ENCODE results near the gene SCN5A. TPM values are rescaled to one million over a fixed set of nuclear protein-coding genes. Genes with fewer than 3 reads are reported as not detected.

SCN5A gene
- total RNA-seq, 1 donor from 2014 or later, result 239 TPM

DNA sequence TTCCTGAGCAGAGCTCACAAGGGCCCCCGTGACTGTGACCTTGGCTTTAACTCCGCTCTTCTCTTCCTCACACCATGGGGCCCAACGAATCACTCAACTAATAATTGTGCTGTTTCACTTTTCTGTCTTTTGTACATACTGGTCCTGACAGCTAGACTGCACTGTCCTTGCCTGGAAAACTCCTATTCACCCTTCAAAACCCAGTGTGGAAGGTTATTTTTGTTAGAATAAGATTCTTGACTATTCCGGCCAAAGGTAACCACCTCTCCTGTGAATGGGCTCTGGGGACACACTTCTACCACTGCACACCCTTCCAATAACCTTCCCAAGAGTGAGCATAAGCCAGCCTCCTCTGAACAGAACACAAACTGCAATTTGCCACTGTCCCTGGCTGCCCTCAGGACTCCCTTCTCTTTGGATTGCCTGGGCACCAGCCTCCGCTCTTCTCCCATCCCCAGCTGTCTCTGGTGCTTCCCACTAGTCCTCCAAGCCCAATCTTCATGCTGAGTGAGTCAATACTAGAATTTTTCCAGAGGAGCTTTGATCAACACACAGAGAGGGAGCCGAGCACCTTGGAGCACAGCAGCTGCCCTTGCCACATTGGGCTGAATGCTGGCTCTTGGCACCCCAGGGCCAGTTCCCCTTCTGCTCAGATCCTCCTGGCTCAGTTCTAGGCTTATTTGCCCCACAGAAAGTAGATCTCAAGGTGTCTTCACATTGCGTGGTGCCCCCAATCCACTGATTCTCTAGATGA is 2.1 kb downstream of the SCN5A start:
- H3K27me3 ChIP-seq (ENCODE audit: low read depth), result peaks cover 59% of the 10 kb centered on the region
- peak overlapping the region; percentile 80 for H3K4me3 ChIP-seq
- DNase-seq, result no peak
- no peaks in the 10 kb centered on the region for H3K36me3 ChIP-seq
- intact Hi-C loops (cut with micrococcal nuclease), result no loop called here
- H3K4me1 ChIP-seq, result peaks cover 70% of the 10 kb centered on the region
- TF ChIP-seq CTCF (IDR thresholded peaks at IDR 0.05; ENCODE audit: borderline replicate concordance), result no peak
- H3K9me3 ChIP-seq (replicated peaks), result no peaks in the 10 kb centered on the region
- peak overlapping the region; percentile 93 for H3K27ac ChIP-seq (replicated peaks)

DNA sequence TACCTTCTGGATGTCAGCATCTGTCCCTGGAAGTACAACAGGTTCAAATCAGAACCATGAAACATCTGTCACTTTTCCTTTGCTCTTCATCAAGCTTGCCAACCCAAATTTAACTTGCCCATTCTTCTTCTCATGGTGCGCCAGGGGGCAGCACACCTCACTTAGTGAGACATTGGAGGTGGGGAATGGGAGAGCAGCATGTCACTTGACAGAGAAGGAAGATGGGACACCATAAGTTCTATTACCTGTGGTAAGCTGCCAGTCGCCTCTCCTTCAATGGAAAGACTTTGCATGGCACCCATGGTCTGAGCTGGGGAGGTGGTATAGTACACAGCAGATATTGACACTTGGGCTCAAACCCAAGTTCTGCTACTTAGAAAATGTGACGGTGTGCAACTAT is 2.9 kb downstream of the SCN5A start:
- Histone ChIP-seq H3K4me3 (peak overlapping the region; percentile 80), H3K36me3 (no peaks in the 10 kb centered on the region), H3K4me1 (peaks cover 77% of the 10 kb centered on the region), H3K27ac (replicated peaks) (peak overlapping the region; percentile 93), H3K27me3 (ENCODE audit: low read depth) (peaks cover 58% of the 10 kb centered on the region), H3K9me3 (replicated peaks) (no peaks in the 10 kb centered on the region)
- TF ChIP-seq CTCF (IDR thresholded peaks at IDR 0.05; ENCODE audit: borderline replicate concordance), result no peak
- DNase-seq, result no peak
- intact Hi-C loops (cut with micrococcal nuclease), result no loop called here

GRCh38 chr3:38646062-38646461 is 3.4 kb downstream of the SCN5A start:
- no peak for TF ChIP-seq CTCF (IDR thresholded peaks at IDR 0.05; ENCODE audit: borderline replicate concordance)
- intact Hi-C loops (cut with micrococcal nuclease), result no loop called here
- Histone ChIP-seq H3K4me3 (peak overlapping the region; percentile 80), H3K27ac (replicated peaks) (peak overlapping the region; percentile 93), H3K9me3 (replicated peaks) (no peaks in the 10 kb centered on the region), H3K27me3 (ENCODE audit: low read depth) (peaks cover 57% of the 10 kb centered on the region), H3K36me3 (no peaks in the 10 kb centered on the region), H3K4me1 (peaks cover 83% of the 10 kb centered on the region)
- no peak for DNase-seq

DNA sequence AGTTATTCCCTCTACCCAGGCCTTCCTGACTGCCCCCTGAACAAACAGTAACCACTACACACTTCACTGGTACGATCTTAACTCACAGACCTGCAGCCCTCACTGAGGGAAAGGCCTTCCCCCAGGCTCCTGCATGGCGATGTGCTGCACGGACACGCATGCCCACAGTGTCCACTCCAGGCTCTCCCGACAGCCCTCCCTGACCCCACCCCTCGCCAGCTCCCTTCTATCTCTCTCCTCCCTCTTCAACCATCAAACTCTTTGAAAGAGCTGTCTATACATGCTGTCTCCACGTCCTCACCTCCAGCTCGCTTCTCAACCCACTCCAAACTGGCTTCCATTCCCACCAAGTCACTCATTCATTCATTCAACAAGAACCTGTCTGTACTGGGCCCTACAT is 3.9 kb downstream of the SCN5A start:
- Histone ChIP-seq H3K4me3 (peak overlapping the region; percentile 80), H3K27ac (replicated peaks) (peak overlapping the region; percentile 93), H3K9me3 (replicated peaks) (no peaks in the 10 kb centered on the region), H3K27me3 (ENCODE audit: low read depth) (peaks cover 57% of the 10 kb centered on the region), H3K36me3 (no peaks in the 10 kb centered on the region), H3K4me1 (peaks cover 87% of the 10 kb centered on the region)
- intact Hi-C loops (cut with micrococcal nuclease), result no loop called here
- DNase-seq, result peak; percentile 66
- TF ChIP-seq CTCF (IDR thresholded peaks at IDR 0.05; ENCODE audit: borderline replicate concordance), result no peak

- Histone ChIP-seq H3K4me1 (peaks cover 92% of the 10 kb centered on the region), H3K27ac (replicated peaks) (peak overlapping the region; percentile 93), H3K4me3 (peak overlapping the region; percentile 80), H3K36me3 (no peaks in the 10 kb centered on the region), H3K9me3 (replicated peaks) (no peaks in the 10 kb centered on the region), H3K27me3 (ENCODE audit: low read depth) (peaks cover 57% of the 10 kb centered on the region)
- TF ChIP-seq CTCF (IDR thresholded peaks at IDR 0.05; ENCODE audit: borderline replicate concordance), result no peak
- intact Hi-C loops (cut with micrococcal nuclease), result no loop called here
- no peak for DNase-seq
These were observed 4.4 kb downstream of the SCN5A start for GRCh38 chr3:38645076-38645475.

All from left ventricle myocardium inferior (tissue), 1 donor.